HG02642 (cell line): ENCODE data around the gene CROT.
A peak's percentile ranks its signal among the peaks of the same experiment; 100 is the strongest.

Experiments used
- ATAC-seq: cut with Tn5 transposase; IDR thresholded peaks from one replicate; pipeline ENCODE4 v1.9.1; 2021; ENCODE audit warnings: mild to moderate bottlenecking; ENCODE audit not compliant: unreplicated experiment, poor library complexity

Gene CROT

GRCh38 chr7:87411186-87411585 is 65.7 kb downstream of the CROT start:
- ATAC-seq, result no peak

- no peak for ATAC-seq
Measured at GRCh38 chr7:87413029-87413428, 67.6 kb downstream of the CROT start.

- ATAC-seq, result no peak
Measured at GRCh38 chr7:87413951-87414793, 68.7 kb downstream of the CROT start.

- ATAC-seq, result no peak
Measured at GRCh38 chr7:87414794-87415188, 69.3 kb downstream of the CROT start.

GRCh38 chr7:87416682-87417587 is 71.5 kb downstream of the CROT start:
- ATAC-seq, result peak; percentile 75

GRCh38 chr7:87420173-87420572 is 74.7 kb downstream of the CROT start:
- no peak for ATAC-seq

- ATAC-seq, result no peak
Measured at GRCh38 chr7:87424075-87424474, 78.6 kb downstream of the CROT start.

GRCh38 chr7:87426160-87426559 is 80.7 kb downstream of the CROT start:
- ATAC-seq, result peak; percentile 80

- no peak for ATAC-seq
Measured at GRCh38 chr7:87427288-87427687, 81.8 kb downstream of the CROT start.

GRCh38 chr7:87432536-87432935 is 87.1 kb downstream of the CROT start:
- no peak for ATAC-seq

- ATAC-seq, result no peak
Measured at GRCh38 chr7:87435546-87435945, 90.1 kb downstream of the CROT start.

GRCh38 chr7:87445897-87446296 is 100.4 kb downstream of the CROT start:
- peak; percentile 96 for ATAC-seq

GRCh38 chr7:87447116-87447635 is 101.7 kb downstream of the CROT start:
- no peak for ATAC-seq

GRCh38 chr7:87448388-87448787 is 102.9 kb downstream of the CROT start:
- ATAC-seq, result no peak
